Choroid plexus epithelial cell (primary cell): ENCODE measurements around the gene DPH2.
A peak's percentile ranks its signal among the peaks of the same experiment; 100 is the strongest.

Experiments
- DNase-seq: peaks from one replicate; pipeline ENCODE4 v3.0.0-alpha.2; 2010; ENCODE audit warnings: low read depth
- H3K4me3 ChIP-seq: 2 replicates; pipeline ENCODE4 v1.5.1; 2011; ENCODE audit warnings: low read depth, mild to moderate bottlenecking, control low read depth, low read length, moderate library complexity
- TF ChIP-seq, protein P1 (sequence below): conservative IDR thresholded peaks from 2 replicates; pipeline ENCODE4 v1.5.1; 2011; ENCODE audit warnings: low read depth, mild to moderate bottlenecking, control low read depth, inconsistent platforms, low read length, moderate library complexity

Gene DPH2

DNA sequence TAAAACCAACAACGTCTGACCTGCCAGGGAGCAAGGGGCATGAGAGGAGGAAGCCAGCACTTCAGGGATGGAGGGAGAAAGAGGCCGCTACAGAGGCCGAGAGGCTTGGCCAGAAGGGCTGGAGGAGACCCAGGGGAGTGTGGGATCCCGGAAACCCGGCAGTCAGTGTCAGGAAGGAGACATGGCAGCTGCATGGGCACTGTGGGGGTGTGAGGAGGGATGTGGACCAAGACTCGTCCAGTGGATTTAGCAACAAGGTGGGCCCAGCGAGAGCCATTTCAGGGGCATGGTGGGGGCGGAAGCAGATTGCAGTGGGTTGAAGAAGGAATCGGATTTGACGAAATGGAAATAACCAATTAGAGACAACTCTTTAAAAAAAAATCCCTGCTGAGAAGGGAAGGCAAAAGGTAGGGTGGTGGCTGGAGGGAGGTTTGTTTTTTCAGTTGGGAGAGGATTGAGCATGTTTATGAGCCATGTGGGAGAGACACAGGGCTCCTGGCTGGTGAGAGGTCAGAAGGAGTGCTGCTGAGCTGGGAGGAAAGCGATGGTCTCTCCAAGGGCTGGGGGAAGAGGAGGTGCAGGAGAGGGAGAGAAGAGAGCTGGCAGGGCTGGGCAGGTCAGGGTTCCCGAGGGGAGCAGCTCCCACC, 13.6 kb downstream of the DPH2 start:
- TF ChIP-seq, protein P1, sequence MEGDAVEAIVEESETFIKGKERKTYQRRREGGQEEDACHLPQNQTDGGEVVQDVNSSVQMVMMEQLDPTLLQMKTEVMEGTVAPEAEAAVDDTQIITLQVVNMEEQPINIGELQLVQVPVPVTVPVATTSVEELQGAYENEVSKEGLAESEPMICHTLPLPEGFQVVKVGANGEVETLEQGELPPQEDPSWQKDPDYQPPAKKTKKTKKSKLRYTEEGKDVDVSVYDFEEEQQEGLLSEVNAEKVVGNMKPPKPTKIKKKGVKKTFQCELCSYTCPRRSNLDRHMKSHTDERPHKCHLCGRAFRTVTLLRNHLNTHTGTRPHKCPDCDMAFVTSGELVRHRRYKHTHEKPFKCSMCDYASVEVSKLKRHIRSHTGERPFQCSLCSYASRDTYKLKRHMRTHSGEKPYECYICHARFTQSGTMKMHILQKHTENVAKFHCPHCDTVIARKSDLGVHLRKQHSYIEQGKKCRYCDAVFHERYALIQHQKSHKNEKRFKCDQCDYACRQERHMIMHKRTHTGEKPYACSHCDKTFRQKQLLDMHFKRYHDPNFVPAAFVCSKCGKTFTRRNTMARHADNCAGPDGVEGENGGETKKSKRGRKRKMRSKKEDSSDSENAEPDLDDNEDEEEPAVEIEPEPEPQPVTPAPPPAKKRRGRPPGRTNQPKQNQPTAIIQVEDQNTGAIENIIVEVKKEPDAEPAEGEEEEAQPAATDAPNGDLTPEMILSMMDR: no peak
- no peak for DNase-seq
- no peak overlapping the region for H3K4me3 ChIP-seq

DNA sequence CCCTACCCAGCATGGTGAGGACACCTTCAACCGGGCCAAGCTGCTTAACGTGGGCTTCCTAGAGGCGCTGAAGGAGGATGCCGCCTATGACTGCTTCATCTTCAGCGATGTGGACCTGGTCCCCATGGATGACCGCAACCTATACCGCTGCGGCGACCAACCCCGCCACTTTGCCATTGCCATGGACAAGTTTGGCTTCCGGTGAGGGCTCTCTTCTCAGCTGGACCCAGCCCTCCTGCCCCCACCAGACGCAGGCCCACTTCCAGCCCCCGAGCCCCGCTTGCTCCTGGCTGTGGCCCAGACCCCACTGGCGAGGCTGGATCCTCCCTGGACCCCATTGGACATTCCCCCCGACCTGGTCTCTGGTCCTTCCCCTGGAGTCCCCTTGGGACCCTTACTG, 15.0 kb downstream of the DPH2 start:
- H3K4me3 ChIP-seq: no peak overlapping the region
- no peak for DNase-seq
- TF ChIP-seq, protein P1: no peak

DNA sequence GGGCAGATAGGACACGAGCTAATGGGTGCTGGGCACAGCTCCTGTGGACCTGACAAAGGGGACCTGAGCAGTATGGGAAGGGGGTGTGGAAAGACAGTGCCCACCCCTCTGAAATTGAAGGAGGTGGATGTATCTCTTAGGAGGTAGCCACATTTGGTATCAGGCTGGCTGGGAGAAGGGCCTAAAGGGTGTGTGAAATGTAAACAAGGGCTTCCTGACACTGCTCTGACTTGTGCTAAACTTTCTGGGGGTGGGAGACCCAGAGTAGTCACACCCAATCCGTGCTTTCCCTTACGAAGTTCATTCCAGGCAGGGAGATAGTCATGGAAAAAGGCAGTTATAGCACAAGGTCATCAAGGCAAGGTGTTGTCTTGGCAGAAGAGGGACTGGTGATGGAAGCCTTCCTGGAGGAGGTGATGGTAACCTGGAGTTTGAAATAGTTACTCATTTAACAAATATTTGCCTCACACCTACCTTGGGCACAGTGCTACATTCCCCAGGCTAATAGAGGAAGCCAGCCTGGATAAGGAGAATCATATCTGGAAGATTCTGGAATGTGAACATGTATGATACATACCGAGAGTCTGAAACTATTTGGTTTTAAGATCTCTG, 16.3 kb downstream of the DPH2 start:
- no peak overlapping the region for H3K4me3 ChIP-seq

DNA sequence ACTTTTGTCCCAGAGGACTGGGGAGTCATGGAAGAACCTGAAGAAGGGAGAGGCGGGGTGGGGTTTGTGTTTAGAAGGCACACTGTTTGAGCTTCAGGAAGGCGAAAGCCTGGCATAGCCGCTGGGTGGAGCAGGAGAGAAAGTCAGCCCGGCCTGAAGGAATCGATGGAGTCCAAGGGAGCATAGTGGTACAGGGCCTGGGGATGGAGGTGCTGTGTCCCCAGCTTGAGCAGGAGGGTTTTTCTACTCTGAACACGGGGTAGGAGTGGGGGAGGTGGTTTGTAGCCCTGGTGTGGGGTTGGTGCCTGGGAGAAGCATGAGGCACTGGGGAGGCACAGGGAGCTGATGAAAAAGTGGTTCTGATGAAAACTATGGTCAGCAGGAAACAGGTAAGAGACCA, 16.9 kb downstream of the DPH2 start:
- no peak overlapping the region for H3K4me3 ChIP-seq
- TF ChIP-seq, protein P1: peak; percentile 32
- DNase-seq: no peak

More for the DNA sequence above, 16.3 kb downstream of the DPH2 start:
- DNase-seq: no peak
- TF ChIP-seq, protein P1: no peak

DNA sequence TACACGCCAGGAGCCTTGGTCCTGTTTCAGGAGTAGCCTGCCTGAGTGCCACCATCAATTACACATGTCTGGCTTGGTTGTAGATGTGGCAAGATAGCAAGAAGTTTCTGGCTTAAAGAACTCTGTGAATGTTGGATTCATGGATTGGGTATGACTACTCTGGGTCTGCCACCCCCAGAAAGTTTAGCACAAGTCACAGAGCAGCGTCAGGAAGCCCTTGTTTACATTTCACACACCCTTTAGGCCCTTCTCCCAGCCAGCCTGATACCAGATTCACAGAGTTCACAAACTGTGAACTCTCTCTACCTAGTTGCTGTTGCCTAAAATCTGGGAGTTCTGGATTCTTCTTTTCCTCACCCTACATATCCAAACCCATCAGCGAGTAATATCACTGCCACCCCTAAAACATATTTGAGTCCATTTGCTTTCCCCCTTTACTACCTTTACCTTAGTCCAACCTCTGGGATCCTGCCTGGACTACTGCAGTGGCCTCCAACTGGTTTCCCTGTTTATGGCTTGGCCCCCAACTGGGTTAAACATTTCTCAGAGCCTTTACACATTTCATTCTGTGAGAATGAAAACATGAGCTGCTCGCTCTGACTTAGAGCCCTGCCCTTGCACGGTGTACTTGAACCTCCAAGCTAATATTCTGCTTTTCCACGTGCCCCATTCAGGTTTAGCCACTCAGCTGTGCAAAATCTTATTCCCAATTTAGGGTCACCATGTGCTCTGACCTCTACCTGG, 17.5 kb downstream of the DPH2 start:
- TF ChIP-seq, protein P1: no peak
- peak; percentile 50 for DNase-seq
- H3K4me3 ChIP-seq: no peak overlapping the region

DNA sequence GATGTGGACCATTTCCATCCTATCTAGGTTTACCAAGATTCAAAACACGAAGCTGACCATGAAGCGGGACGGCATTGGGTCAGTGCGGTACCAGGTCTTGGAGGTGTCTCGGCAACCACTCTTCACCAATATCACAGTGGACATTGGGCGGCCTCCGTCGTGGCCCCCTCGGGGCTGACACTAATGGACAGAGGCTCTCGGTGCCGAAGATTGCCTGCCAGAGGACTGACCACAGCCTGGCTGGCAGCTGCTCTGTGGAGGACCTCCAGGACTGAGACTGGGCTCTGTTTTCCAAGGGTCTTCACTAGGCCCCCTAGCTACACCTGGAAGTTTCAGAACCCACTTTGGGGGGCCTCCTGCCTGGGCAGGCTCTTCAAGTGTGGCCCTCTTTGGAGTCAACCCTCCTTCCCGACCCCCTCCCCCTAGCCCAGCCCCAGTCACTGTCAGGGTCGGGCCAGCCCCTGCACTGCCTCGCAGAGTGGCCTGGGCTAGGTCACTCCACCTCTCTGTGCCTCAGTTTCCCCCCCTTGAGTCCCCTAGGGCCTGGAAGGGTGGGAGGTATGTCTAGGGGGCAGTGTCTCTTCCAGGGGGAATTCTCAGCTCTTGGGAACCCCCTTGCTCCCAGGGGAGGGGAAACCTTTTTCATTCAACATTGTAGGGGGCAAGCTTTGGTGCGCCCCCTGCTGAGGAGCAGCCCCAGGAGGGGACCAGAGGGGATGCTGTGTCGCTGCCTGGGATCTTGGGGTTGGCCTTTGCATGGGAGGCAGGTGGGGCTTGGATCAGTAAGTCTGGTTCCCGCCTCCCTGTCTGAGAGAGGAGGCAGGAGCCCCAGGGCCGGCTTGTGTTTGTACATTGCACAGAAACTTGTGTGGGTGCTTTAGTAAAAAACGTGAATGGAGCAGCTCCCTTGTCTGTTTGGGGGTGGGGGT, 20.7 kb downstream of the DPH2 start:
- TF ChIP-seq, protein P1: no peak
- peak overlapping the region; percentile 73 for H3K4me3 ChIP-seq
- no peak for DNase-seq
